Fibroblast of skin of right biceps (primary cell): ENCODE measurements around the gene INPP5E.
"Not testable (repeated sequence)": the region's sequence is repeated elsewhere in the genome, so short reads cannot be mapped to it uniquely, and the experiment has no call there.

Source experiments
- DNase-seq: peaks from one replicate; pipeline ENCODE4 v3.0.0-alpha.2; 2013

INPP5E gene

DNA sequence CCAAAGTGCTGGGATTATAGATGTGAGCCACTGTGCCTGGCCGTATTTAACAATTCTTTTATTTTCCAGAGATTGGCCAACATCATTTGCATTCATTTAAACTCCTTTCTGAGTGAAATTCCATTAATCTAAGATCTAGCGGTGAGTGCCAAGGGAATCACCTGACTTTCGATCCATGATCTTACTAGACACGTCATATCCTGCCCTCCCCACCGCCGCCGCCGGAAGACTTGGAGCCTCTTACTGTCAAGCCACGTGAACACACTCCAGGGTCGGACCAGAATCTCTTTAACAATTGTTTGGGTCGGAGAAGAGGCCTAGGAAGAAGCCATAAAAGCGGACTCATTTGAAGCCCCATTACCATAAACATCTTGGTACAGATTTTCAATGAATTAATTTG, 12.9 kb downstream of the INPP5E start:
- DNase-seq, result no peak

DNA sequence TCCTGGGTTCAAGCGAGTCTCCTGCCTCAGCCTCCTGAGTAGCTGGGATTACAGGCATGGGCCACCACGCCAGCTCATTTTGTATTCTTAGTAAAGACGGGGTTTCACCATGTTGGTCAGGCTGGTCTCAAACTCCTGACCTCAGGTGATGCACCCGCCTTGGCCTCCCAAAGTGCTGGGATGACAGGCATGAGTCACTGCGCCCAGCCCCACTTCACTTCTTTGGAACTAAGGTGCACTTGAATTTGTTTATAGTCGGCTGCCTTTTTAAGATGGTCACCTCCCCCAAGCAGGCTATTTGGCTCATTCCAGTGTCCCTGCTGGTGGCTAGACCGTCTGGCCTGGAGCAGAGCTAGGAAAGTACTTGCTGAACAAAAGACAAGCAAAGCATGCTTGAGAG, 14.3 kb downstream of the INPP5E start:
- not testable (repeated sequence) for DNase-seq

GRCh38 chr9:136424750-136425362, 14.8 kb downstream of the INPP5E start:
- DNase-seq, result no peak

DNA sequence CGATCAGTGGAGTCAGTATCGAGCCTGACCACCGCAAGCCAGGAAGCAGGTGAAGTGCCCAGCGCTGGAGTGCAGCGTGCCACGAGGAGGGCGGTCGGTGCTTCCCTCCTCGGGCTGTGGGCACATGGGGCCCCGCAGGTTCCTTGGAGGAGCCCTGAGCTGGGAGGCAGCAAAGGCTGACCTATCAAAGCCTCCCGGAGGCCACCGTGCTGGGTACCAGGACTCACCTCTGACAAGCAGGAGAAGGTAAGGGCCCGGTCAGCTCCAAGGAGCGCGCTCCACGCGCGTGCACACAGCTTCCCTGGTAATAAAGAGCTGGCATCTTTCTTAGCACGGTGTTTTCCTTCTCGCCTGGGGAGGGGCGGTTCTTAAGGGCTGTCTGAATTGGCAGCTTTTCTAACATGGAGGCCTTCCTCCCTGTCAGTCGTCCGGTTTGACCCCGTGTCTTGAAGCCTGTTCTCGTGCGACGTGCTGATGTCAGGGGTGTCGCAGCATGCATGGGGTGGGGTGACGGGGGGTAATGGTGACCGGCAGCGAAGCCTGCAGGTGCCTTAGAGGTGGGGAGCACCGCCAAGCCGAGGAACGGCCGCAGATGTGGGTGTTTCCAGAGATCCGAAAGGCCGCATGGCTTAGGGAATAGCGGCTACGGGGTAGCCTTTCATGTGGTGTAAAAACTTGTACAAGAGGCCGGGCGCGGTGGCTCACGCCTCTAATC, 16.1 kb downstream of the INPP5E start:
- DNase-seq, result no peak

DNA sequence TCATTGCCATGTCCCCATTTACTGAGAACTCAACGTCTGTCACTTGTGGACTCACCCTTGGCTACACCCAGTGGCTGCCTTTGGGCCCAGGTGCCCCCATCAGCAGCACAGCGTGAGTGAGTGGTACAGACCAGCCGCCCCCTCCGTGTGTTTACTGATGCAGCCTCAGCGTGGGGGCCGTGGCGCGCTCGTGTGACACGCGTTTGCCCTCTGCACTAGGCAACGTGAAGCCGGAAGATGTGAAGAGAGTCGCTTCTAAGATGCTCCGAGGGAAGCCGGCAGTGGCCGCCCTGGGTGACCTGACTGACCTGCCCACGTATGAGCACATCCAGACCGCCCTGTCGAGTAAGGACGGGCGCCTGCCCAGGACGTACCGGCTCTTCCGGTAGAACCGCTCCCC, 16.8 kb downstream of the INPP5E start:
- DNase-seq, result no peak

DNA sequence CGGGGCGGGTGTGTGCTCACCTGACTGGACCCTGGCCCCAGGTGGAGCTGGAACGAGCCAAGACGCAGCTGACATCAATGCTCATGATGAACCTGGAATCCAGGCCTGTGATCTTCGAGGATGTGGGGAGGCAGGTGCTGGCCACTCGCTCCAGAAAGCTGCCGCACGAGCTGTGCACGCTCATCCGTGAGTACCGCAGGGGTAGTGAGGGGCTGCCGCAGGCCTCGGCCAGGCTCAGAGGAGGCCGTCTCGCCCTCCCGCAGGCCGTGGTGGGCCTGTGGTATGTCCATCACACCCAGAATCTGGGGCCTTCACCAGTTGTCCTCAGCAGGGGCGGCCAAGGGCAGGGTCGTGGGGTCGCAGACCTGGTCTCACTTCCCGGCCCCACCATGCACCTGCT, 17.9 kb downstream of the INPP5E start:
- DNase-seq, result no peak

DNA sequence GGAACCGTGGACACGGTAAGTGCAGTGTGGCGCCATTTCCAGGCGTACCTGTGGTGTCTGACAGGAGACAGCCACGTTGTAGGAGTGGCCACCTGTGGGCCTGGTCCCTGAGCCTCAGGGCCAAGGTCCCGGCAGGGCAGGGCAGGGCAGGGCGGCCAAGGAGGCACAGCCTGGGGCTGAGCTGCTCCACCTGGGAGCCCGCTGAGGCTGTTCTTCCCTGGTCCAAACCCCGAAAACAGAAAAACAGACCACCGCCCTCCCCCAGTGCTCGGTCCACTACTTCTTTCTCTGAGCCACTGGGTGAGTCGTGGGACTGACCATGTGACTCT, 20.6 kb downstream of the INPP5E start:
- DNase-seq, result no peak

- no peak for DNase-seq
These were observed 21.2 kb downstream of the INPP5E start for GRCh38 chr9:136418182-136419091.

- DNase-seq, result no peak
These were observed 22.7 kb downstream of the INPP5E start for GRCh38 chr9:136416914-136417313.

DNA sequence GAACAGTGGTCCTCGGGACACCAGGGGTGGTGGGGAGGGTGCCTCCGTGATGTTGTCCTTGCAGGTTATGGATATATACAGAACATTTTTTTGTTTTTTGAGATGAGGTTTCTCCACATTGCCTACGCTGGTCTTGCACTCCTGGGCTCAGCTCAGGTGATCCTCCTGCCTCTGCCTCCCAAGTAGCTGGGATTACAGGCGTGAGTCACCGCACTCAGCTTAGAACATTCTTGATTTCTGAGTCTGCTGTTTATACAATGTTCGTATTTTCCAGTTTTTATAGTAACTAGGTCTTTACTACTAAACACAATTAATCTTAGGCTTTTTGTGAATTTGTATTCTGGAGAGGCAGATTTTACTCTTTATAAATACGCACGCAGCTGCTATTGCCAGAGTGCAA, 23.2 kb downstream of the INPP5E start:
- no peak for DNase-seq

- DNase-seq, result no peak
These were observed 26.7 kb downstream of the INPP5E start for GRCh38 chr9:136412962-136413361.

DNA sequence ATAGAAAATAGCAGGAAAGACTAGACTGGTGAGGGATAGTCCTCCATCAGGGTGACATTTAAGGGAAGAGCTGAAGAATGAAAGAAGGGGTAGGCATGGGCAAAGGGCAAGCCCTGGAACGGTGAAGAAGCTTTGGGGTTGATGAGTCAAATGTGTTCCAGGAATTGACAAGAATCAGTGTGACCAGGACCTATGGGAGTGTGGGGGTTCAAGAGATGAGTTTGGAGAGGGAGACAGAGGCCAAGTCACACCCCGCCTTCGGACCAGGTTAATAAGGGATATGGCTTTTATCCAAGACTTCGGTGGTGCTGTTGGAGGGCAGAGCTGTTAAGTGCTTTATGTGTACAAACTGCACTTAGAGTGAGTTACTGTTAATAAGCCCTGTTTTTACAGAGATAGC, 28.3 kb downstream of the INPP5E start:
- DNase-seq, result no peak

DNA sequence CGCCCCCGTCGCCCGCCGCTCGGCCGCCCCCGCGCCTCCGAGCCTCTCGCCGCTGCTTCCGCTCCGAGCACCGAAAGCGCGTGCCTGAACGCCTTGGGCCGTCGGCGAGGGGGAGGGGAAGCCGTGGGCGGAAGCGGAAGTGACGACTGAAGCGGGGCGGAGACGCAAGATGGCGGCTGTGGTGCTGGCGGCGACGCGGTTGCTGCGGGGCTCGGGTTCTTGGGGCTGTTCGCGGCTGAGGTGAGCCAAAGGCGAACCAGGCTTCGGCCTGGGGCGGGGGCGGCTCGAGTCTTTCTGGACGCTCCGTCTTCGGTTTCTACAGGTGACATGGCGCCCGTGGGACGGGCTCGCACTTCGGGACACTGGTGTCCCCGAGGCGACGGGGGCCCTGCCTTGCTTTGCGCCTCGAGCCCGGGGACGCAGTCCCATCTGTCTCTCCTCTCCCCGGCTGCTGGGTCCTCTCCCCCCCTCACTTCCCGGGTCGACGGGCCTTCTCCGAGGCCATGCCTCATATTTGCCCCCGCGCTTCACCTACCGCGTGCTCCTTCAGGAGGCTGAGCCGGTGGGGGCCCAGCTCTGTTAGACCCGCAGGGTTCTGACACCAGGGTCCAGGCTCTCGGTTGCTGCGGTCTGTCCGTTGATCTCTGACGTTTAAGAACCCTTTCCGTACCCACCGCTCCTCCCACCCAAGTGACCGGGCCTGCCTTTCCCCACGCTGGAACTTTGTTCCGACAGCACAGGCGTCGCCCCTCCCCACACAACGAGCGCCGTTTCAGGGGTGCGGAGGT, 29.0 kb downstream of the INPP5E start, which contains the start of the genes ENTR1 and PMPCA:
Gene ENTR1 (minus strand): TSS at position 115 of the 788 bp plus-strand sequence. CDS start 217 bp downstream, outside the sequence.
Gene PMPCA (plus strand): TSS at position 159 of the 788 bp plus-strand sequence. CDS start 11 bp downstream, at position 170.
- peak; percentile 88 for DNase-seq

GRCh38 chr9:136409557-136410455, 29.8 kb downstream of the INPP5E start:
- peak; percentile 35 for DNase-seq

GRCh38 chr9:136407911-136408310, 31.7 kb downstream of the INPP5E start:
- no peak for DNase-seq

- not testable (repeated sequence) for DNase-seq
These were observed 32.6 kb downstream of the INPP5E start for GRCh38 chr9:136407061-136407460.

DNA sequence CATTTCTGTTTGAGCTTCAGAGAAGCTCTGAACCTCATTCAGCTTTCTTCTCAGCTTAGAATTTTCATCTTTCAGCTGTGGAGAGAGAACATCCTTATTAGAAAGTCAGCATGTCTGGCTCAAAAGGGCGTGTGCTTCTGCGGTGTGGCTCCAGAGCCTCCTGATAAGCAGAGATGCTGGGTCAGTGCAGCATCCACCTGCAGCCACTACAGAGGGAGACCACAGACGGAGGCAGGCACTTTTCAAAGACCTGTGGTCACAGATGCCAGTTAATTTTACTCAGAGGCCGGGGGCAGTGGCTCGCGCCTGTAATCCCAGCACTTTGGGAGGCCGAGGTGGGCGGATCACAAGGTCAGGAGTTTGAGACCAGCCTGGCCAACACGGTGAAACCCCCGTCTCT, 33.7 kb downstream of the INPP5E start:
- not testable (repeated sequence) for DNase-seq

GRCh38 chr9:136405481-136405880, 34.2 kb downstream of the INPP5E start:
- DNase-seq, result no peak

DNA sequence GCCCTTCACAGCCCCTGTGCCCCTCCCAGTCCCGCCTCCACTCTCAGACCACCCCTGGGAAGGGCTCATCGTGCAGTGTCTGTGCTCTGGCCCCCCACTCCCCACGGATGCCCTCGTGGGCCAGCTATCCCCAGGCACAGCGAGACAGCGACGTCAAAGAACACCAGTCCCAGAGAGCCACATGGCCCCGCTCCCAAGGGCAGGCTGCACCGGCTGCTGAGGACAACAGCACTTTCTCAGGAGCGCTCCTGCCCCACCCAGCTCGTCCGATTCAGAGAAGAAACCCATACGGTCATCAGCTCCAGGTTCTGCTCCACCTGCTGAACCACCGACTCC, 34.9 kb downstream of the INPP5E start:
- DNase-seq, result no peak

DNA sequence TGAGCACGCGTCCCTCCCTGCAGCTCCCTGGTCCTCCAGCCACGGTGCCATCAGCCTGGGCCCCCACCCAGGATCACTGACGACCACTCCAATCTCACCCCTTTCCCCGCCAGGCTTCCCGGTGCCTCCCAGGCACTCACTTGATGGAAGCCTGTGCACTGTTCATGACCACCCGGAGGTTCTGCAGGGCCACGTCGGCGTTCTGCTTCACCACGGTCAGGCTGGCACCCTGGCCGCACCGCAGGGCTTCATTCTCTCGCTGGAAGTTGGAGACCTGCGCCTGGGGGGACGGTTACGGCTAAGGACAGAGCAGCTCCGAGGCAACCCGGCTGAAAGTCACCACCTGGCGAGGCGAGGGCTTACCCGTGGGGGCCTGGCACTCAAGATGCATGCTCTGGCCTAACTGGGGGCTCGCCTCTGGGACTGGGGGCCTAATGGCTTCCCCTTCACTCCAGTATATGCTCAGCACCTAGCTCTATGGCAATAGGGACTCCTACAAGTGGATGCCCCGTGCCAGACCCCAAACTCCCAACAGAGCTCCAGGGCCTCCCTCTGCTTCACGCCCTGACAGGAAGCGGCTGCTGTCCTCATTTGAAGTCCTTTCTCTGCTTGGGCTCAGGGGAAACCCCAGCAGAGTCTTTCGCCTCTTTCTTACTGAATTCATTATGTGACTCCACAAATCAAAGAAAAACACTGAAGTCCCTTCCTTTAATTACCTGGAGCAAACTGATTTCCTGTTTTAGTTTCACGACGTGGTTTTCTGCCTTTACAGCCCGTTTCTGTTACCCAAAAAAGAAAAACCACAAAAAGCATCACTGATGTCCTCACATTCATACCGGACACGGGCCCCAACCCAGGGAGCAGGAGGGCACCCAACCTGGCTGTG, 35.5 kb downstream of the INPP5E start:
- no peak for DNase-seq

GRCh38 chr9:136403538-136403914, 36.1 kb downstream of the INPP5E start:
- no peak for DNase-seq
